Mesenchymal stem cell (in vitro differentiated cells and primary cell): Measurements from ENCODE around the gene POF1B.

ENCODE experiments used
- DNase-seq: peaks from one replicate; pipeline ENCODE4 v3.0.0-alpha.2; 2013
- H2AFZ ChIP-seq: one replicate; pipeline ENCODE4 v1.6.1; 2013; ENCODE audit warnings: low read depth, mild to moderate bottlenecking, control low read depth, inconsistent platforms, low read length, moderate library complexity
- H2AK5ac ChIP-seq: 2 replicates; pipeline ENCODE4 v1.6.1; 2013; ENCODE audit warnings: low read length, moderate library complexity, mild to moderate bottlenecking, inconsistent platforms; ENCODE audit not compliant: severe bottlenecking
- H2BK120ac ChIP-seq: one replicate; pipeline ENCODE4 v1.6.1; 2013; ENCODE audit warnings: low read depth, mild to moderate bottlenecking, inconsistent platforms, low read length, moderate library complexity
- H2BK12ac ChIP-seq, 2 experiments: one replicate each; pipeline ENCODE4 v1.6.1; 2013; ENCODE audit warnings: inconsistent platforms in 2 of 2, low read length in 2 of 2, mild to moderate bottlenecking in 2 of 2, moderate library complexity in 2 of 2, control low read depth in 1 of 2
- H2BK15ac ChIP-seq: one replicate; pipeline ENCODE4 v1.6.1; 2013; ENCODE audit warnings: mild to moderate bottlenecking, low read depth, inconsistent platforms; ENCODE audit not compliant: poor library complexity, severe bottlenecking
- H2BK5ac ChIP-seq: 2 replicates; pipeline ENCODE4 v1.6.1; 2013; ENCODE audit warnings: low read depth, mild to moderate bottlenecking, low read length, control low read depth, inconsistent platforms; ENCODE audit not compliant: poor library complexity, severe bottlenecking
- H3K14ac ChIP-seq, 2 experiments: one replicate each; pipeline ENCODE4 v1.6.1; 2013; ENCODE audit warnings: inconsistent platforms in 2 of 2, low read length in 2 of 2, control low read depth in 1 of 2, mild to moderate bottlenecking in 1 of 2, moderate library complexity in 1 of 2
- H3K18ac ChIP-seq, 2 experiments: one replicate each; pipeline ENCODE4 v1.6.1; 2013; ENCODE audit warnings: inconsistent platforms in 2 of 2, low read length in 2 of 2, control low read depth in 1 of 2, low read depth in 1 of 2, mild to moderate bottlenecking in 1 of 2
- H3K23ac ChIP-seq, 2 experiments: one replicate each; pipeline ENCODE4 v1.6.1; 2013; ENCODE audit warnings: inconsistent platforms in 2 of 2, low read length in 2 of 2, mild to moderate bottlenecking in 2 of 2, moderate library complexity in 2 of 2, control low read depth in 1 of 2
- H3K27ac ChIP-seq: 2 replicates; pipeline ENCODE4 v1.5.1; 2013; ENCODE audit warnings: mild to moderate bottlenecking, moderate library complexity, low read length, control low read depth, inconsistent platforms; ENCODE audit not compliant: poor library complexity, severe bottlenecking
- H3K27me3 ChIP-seq, 2 experiments: 2 replicates each; pipeline versions ENCODE4 v1.6.1 to v1.7.0; 2013; ENCODE audit warnings: low read length in 2 of 2, mild to moderate bottlenecking in 2 of 2, moderate library complexity in 2 of 2, control low read depth in 1 of 2, inconsistent platforms in 1 of 2; ENCODE audit not compliant: control insufficient read depth in 1 of 2, insufficient read depth in 1 of 2
- H3K36me3 ChIP-seq, 2 experiments: 2 replicates each; pipeline versions ENCODE4 v1.6.1 to v1.7.0; 2013; ENCODE audit warnings: low read length in 2 of 2, control low read depth in 1 of 2, inconsistent platforms in 1 of 2, low read depth in 1 of 2, mild to moderate bottlenecking in 1 of 2; ENCODE audit not compliant: insufficient read depth in 2 of 2, control insufficient read depth in 1 of 2
- H3K4ac ChIP-seq, 2 experiments: one replicate each; pipeline ENCODE4 v1.6.1; 2013; ENCODE audit warnings: inconsistent platforms in 2 of 2, low read length in 2 of 2, mild to moderate bottlenecking in 2 of 2, moderate library complexity in 2 of 2, control low read depth in 1 of 2, low read depth in 1 of 2
- H3K4me1 ChIP-seq: 2 replicates; pipeline ENCODE4 v1.6.1; 2013; ENCODE audit warnings: low read depth, low read length, control low read depth; ENCODE audit not compliant: control insufficient read depth, insufficient read depth
- H3K4me2 ChIP-seq: 2 replicates; pipeline ENCODE4 v1.6.1; 2013; ENCODE audit warnings: low read length, mild to moderate bottlenecking, inconsistent platforms; ENCODE audit not compliant: poor library complexity, severe bottlenecking
- H3K4me3 ChIP-seq, 2 experiments: 2 replicates each; pipeline versions ENCODE4 v1.5.1 to v1.7.0; 2013; ENCODE audit warnings: low read length in 2 of 2, mild to moderate bottlenecking in 2 of 2, control low read depth in 1 of 2, low read depth in 1 of 2; ENCODE audit not compliant: insufficient read depth in 1 of 2
- H3K79me1 ChIP-seq: replicated peaks from 2 replicates; pipeline ENCODE4 v1.6.1; 2013; ENCODE audit warnings: mild to moderate bottlenecking, control low read depth, low read length, inconsistent platforms; ENCODE audit not compliant: poor library complexity, severe bottlenecking
- H3K9ac ChIP-seq: 2 replicates; pipeline ENCODE4 v1.7.0; 2013; ENCODE audit warnings: mild to moderate bottlenecking, low read length, moderate library complexity
- H3K9me3 ChIP-seq: 2 replicates; pipeline ENCODE4 v1.7.0; 2013; ENCODE audit warnings: mild to moderate bottlenecking, low read length; ENCODE audit not compliant: control insufficient read depth
- H4K8ac ChIP-seq: one replicate; pipeline ENCODE4 v1.6.1; 2013; ENCODE audit warnings: inconsistent platforms, mild to moderate bottlenecking, low read length, moderate library complexity
- H4K91ac ChIP-seq: one replicate; pipeline ENCODE4 v1.6.1; 2013; ENCODE audit warnings: mild to moderate bottlenecking, low read length, inconsistent platforms
- WGBS: methylation state at CpG from one replicate; pipeline ENCODE4 v1.1.7; 2013; ENCODE audit warnings: mixed read lengths; 5-methylcytosine and 5-hydroxymethylcytosine counted together

The POF1B gene

DNA sequence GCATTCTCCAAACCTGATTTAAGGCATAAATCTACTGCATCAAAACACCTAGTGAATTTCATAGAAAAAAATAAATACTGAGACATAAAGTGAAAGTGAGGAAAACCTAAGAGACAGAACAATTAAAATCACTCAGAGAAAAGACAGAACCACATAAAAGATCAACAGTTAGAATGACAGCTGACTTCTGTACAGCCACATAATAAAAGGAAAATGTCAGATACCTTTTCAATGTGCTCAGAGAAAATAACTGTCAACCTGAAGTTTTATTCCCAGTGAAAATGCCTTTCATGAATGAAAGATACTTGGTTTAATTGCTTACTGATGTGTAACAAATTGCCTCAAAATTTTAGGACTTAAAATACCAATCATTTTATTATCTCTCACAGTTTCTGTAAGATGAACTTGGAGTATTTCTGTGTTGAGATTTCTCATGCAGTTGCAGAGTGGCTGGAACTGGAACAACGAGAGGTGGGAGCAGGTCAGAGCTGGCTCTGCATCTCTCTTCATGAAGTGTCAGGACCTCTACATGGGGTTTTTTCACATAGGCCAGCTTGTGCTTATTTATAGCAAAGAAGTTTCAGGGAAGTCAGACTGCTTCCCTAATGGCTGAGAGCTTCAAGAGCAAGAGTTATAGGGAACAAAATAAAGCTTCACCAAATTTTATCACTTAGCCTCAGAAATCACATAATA is 11.9 kb upstream of the POF1B start:
- Histone ChIP-seq H3K4me1 (no peaks in the 10 kb centered on the region), H3K23ac (no peak overlapping the region), H2BK12ac (no peak overlapping the region), H2BK120ac (no peak overlapping the region), H2AFZ (no peak overlapping the region), H3K4me2 (no peak overlapping the region), H2AK5ac (no peak overlapping the region), H3K27me3 (no peaks in the 10 kb centered on the region), H3K14ac (no peak overlapping the region), H3K9ac (no peak overlapping the region), H3K79me1 (no peaks in the 10 kb centered on the region), H3K4me3 (no peak overlapping the region), H2BK15ac (no peak overlapping the region), H4K8ac (no peak overlapping the region), H3K36me3 (no peaks in the 10 kb centered on the region), H3K4ac (no peak overlapping the region), H3K18ac (no peak overlapping the region), H2BK5ac (no peak overlapping the region), H4K91ac (no peak overlapping the region), H3K9me3 (no peaks in the 10 kb centered on the region), H3K27ac (no peak overlapping the region)
- DNase-seq: no peak
- WGBS: 0% methylated on average over 1 of the region's 1 CpG

DNA sequence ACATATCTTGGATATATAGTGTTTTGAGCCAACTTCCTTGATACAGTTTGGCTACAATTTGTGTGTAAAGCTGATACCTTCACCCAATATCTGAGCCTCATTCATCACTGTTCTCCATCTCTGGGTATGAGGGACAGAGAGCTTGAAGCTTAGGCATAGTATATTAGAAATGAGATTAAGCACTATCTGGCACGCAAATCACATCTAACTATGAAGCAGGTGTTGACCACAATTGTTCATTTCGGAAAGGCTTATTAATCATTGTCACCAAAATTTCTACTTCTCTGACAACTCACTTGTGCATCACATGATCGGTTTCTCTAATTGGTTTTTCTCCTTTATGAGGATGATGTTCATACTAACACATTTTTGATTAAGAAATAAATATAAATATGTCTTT is 2.1 kb upstream of the POF1B start:
- Histone ChIP-seq H3K14ac (no peak overlapping the region), H3K4ac (no peak overlapping the region), H2BK15ac (no peak overlapping the region), H3K18ac (no peak overlapping the region), H3K23ac (no peak overlapping the region), H3K27ac (no peak overlapping the region), H2AFZ (no peak overlapping the region), H3K79me1 (no peaks in the 10 kb centered on the region), H3K27me3 (no peaks in the 10 kb centered on the region), H2BK12ac (no peak overlapping the region), H3K4me1 (no peaks in the 10 kb centered on the region), H4K8ac (no peak overlapping the region), H3K4me2 (no peak overlapping the region), H2BK120ac (no peak overlapping the region), H2AK5ac (no peak overlapping the region), H4K91ac (no peak overlapping the region), H2BK5ac (no peak overlapping the region), H3K36me3 (no peaks in the 10 kb centered on the region), H3K9me3 (peaks cover 3% of the 10 kb centered on the region), H3K9ac (no peak overlapping the region), H3K4me3 (no peak overlapping the region)
- no peak for DNase-seq
- no CpG with 5 or more reads among the region's 3 CpGs for WGBS

DNA sequence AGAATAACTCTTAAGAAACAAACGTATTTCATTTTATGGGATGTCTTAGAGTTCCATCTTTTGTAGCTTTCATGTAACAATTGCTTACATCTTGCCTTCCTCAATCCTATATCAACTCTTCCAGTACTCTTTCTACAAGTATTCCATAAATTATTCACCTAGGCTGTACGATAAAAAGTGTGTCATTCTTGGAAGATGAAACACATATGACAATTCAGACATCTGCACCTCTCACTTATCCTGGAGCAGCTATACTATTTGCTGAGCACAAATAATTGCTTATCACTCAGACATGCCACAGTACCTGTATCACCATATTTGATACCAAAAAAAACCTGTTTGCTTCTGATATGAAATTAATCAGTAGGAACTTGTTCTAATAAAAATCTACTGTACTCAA is 1.0 kb downstream of the POF1B start:
- no peak overlapping the region for H2AK5ac ChIP-seq
- no peaks in the 10 kb centered on the region for H3K79me1 ChIP-seq
- H3K9me3 ChIP-seq: no peaks in the 10 kb centered on the region
- no peak overlapping the region for H2BK12ac ChIP-seq
- H4K8ac ChIP-seq: no peak overlapping the region
- no peak for DNase-seq
- H2BK120ac ChIP-seq: no peak overlapping the region
- WGBS: 79% methylated on average over 1 of the region's 2 CpGs
- no peak overlapping the region for H3K4me2 ChIP-seq
- no peak overlapping the region for H3K9ac ChIP-seq
- no peak overlapping the region for H2BK5ac ChIP-seq
- no peak overlapping the region for H3K27ac ChIP-seq
- H2AFZ ChIP-seq: no peak overlapping the region
- no peaks in the 10 kb centered on the region for H3K27me3 ChIP-seq
- no peak overlapping the region for H4K91ac ChIP-seq
- H3K14ac ChIP-seq: no peak overlapping the region
- no peak overlapping the region for H3K23ac ChIP-seq
- H3K4ac ChIP-seq: no peak overlapping the region
- no peaks in the 10 kb centered on the region for H3K36me3 ChIP-seq
- H3K4me1 ChIP-seq: no peaks in the 10 kb centered on the region
- H3K18ac ChIP-seq: no peak overlapping the region
- H3K4me3 ChIP-seq: no peak overlapping the region
- H2BK15ac ChIP-seq: no peak overlapping the region

DNA sequence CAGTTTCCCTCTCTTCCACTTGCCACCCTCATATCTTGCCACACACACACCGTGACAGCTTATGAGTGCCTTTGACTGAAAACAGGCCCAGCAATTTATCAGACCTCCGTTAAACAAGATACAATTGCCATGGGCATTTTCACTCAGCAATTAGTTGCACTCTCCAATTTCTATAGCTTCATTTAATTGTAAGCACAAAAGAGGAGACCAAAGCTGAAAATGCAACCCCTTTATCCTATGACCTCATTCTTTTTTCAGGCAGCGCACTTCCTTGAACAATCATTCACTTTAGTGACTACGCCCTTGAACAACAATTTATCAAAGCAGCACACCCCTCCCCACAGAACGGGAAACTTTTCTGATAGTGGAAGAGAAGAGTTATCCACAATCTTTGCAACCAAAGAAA is 4.1 kb downstream of the POF1B start:
- H3K79me1 ChIP-seq: no peaks in the 10 kb centered on the region
- no peak overlapping the region for H4K91ac ChIP-seq
- H2AFZ ChIP-seq: no peak overlapping the region
- no peak overlapping the region for H3K4me3 ChIP-seq
- no peak overlapping the region for H3K4ac ChIP-seq
- H3K18ac ChIP-seq: no peak overlapping the region
- no peak overlapping the region for H3K27ac ChIP-seq
- H3K27me3 ChIP-seq: no peaks in the 10 kb centered on the region
- no peak overlapping the region for H2AK5ac ChIP-seq
- H3K36me3 ChIP-seq: no peaks in the 10 kb centered on the region
- no peaks in the 10 kb centered on the region for H3K9me3 ChIP-seq
- H3K9ac ChIP-seq: no peak overlapping the region
- no peak overlapping the region for H2BK12ac ChIP-seq
- H2BK15ac ChIP-seq: no peak overlapping the region
- no peak overlapping the region for H2BK5ac ChIP-seq
- no peak overlapping the region for H3K23ac ChIP-seq
- DNase-seq: no peak
- H3K14ac ChIP-seq: no peak overlapping the region
- 47% methylated on average over 3 of the region's 5 CpGs for WGBS
- no peak overlapping the region for H2BK120ac ChIP-seq
- H3K4me1 ChIP-seq: no peaks in the 10 kb centered on the region
- no peak overlapping the region for H4K8ac ChIP-seq
- H3K4me2 ChIP-seq: no peak overlapping the region
